Measurements from ENCODE around the gene MCM7.
A peak's percentile ranks its signal among the peaks of the same experiment; 100 is the strongest.

Gene MCM7

GRCh38 chr7:100137851-100138760 lies 36.9 kb upstream of the MCM7 start:
- H3K36me3 ChIP-seq (ENCODE audit: low read length), result no peaks in the 10 kb centered on the region
- H4K20me1 ChIP-seq (ENCODE audit: low read depth, low read length), result no peaks in the 10 kb centered on the region
- H3K9me2 ChIP-seq (replicated peaks; ENCODE audit: insufficient read depth, low read length), result no peaks in the 10 kb centered on the region
- no peak overlapping the region for H3K4me3 ChIP-seq (ENCODE audit: insufficient read depth, low read length, poor library complexity, severe bottlenecking)
- peak overlapping the region; percentile 47 for H3K4me2 ChIP-seq (ENCODE audit: low read depth, low read length, poor library complexity, severe bottlenecking)
- peak overlapping the region; percentile 16 for H3K9ac ChIP-seq (ENCODE audit: low read length)
- H3K27me3 ChIP-seq (ENCODE audit: low read length), result no peaks in the 10 kb centered on the region
- peaks cover 12% of the 10 kb centered on the region for H3F3A ChIP-seq (ENCODE audit: insufficient read depth)
- no peaks in the 10 kb centered on the region for H3K9me3 ChIP-seq (ENCODE audit: insufficient read depth, low read length)
- no peaks in the 10 kb centered on the region for H3K79me2 ChIP-seq (ENCODE audit: insufficient read depth, low read length)
- no peak for TF ChIP-seq CTCF (IDR thresholded peaks at IDR 0.05; ENCODE audit: insufficient read depth, low read length, poor library complexity, severe bottlenecking)
- TF ChIP-seq EZH2phosphoT487 (conservative IDR thresholded peaks at IDR 0.05; ENCODE audit: low read length), result no peak
- H3K27ac ChIP-seq (ENCODE audit: low read depth, low read length), result peak overlapping the region; percentile 51
- peak overlapping the region; percentile 83 for H2AFZ ChIP-seq (ENCODE audit: low read depth, low read length, severe bottlenecking)

GRCh38 chr7:100132697-100133151 lies 31.5 kb upstream of the MCM7 start:
- H3K27me3 ChIP-seq (ENCODE audit: low read length), result no peaks in the 10 kb centered on the region
- H4K20me1 ChIP-seq (ENCODE audit: low read depth, low read length), result no peaks in the 10 kb centered on the region
- TF ChIP-seq CTCF (IDR thresholded peaks at IDR 0.05; ENCODE audit: insufficient read depth, low read length, poor library complexity, severe bottlenecking) (peak; percentile 93), EZH2phosphoT487 (conservative IDR thresholded peaks at IDR 0.05; ENCODE audit: low read length) (no peak)
- H3K9ac ChIP-seq (ENCODE audit: low read length), result no peak overlapping the region
- no peak overlapping the region for H3K4me3 ChIP-seq (ENCODE audit: insufficient read depth, low read length, poor library complexity, severe bottlenecking)
- no peaks in the 10 kb centered on the region for H3K9me2 ChIP-seq (replicated peaks; ENCODE audit: insufficient read depth, low read length)
- H3K79me2 ChIP-seq (ENCODE audit: insufficient read depth, low read length), result no peaks in the 10 kb centered on the region
- H3F3A ChIP-seq (ENCODE audit: insufficient read depth), result peaks cover 19% of the 10 kb centered on the region
- H2AFZ ChIP-seq (ENCODE audit: low read depth, low read length, severe bottlenecking), result no peak overlapping the region
- H3K36me3 ChIP-seq (ENCODE audit: low read length), result no peaks in the 10 kb centered on the region
- H3K27ac ChIP-seq (ENCODE audit: low read depth, low read length), result no peak overlapping the region
- no peak overlapping the region for H3K4me2 ChIP-seq (ENCODE audit: low read depth, low read length, poor library complexity, severe bottlenecking)
- H3K9me3 ChIP-seq (ENCODE audit: insufficient read depth, low read length), result no peaks in the 10 kb centered on the region

GRCh38 chr7:100132126-100132525 lies 30.9 kb upstream of the MCM7 start:
- Histone ChIP-seq H3K27me3 (ENCODE audit: low read length) (no peaks in the 10 kb centered on the region), H3F3A (ENCODE audit: insufficient read depth) (peaks cover 15% of the 10 kb centered on the region), H3K9me2 (replicated peaks; ENCODE audit: insufficient read depth, low read length) (no peaks in the 10 kb centered on the region), H3K9me3 (ENCODE audit: insufficient read depth, low read length) (no peaks in the 10 kb centered on the region), H4K20me1 (ENCODE audit: low read depth, low read length) (no peaks in the 10 kb centered on the region), H3K27ac (ENCODE audit: low read depth, low read length) (no peak overlapping the region), H3K9ac (ENCODE audit: low read length) (no peak overlapping the region), H3K4me3 (ENCODE audit: insufficient read depth, low read length, poor library complexity, severe bottlenecking) (no peak overlapping the region), H3K36me3 (ENCODE audit: low read length) (no peaks in the 10 kb centered on the region), H3K4me2 (ENCODE audit: low read depth, low read length, poor library complexity, severe bottlenecking) (no peak overlapping the region), H2AFZ (ENCODE audit: low read depth, low read length, severe bottlenecking) (no peak overlapping the region), H3K79me2 (ENCODE audit: insufficient read depth, low read length) (no peaks in the 10 kb centered on the region)
- TF ChIP-seq CTCF (IDR thresholded peaks at IDR 0.05; ENCODE audit: insufficient read depth, low read length, poor library complexity, severe bottlenecking), result no peak
- TF ChIP-seq EZH2phosphoT487 (conservative IDR thresholded peaks at IDR 0.05; ENCODE audit: low read length), result no peak

All from SU-DHL-6 (cell line).